Prostate gland (tissue), 2 donors: Measurements from ENCODE around the gene MESP1. TPM values are rescaled to one million over a fixed set of nuclear protein-coding genes. Genes with fewer than 3 reads are reported as not detected.

Source experiments
- DNase-seq: peaks from one replicate; pipeline ENCODE4 v3.0.0-alpha.2; 2019; ENCODE audit warnings: low spot score
- H3K27ac ChIP-seq, 2 donors: fragments of 200-600 bp; sonication (generic); 2 replicates each; pipeline ENCODE4 v1.5.1; 2017 to 2019
- H3K27me3 ChIP-seq: fragments of 200-600 bp; sonication (generic); replicated peaks from 2 replicates; pipeline ENCODE4 v1.5.1; 2019; ENCODE audit not compliant: insufficient read depth
- H3K36me3 ChIP-seq, 2 donors: fragments of 200-600 bp; sonication (generic); 1 replicate in 1 of 2; 2 replicates in 1 of 2; pipeline versions ENCODE4 v1.5.1 to v1.8.1; 2017 to 2019
- H3K4me1 ChIP-seq: fragments of 200-600 bp; sonication (generic); replicated peaks from 2 replicates; pipeline ENCODE4 v1.5.1; 2019
- H3K4me3 ChIP-seq, 2 donors: fragments of 200-600 bp; sonication (generic); 2 replicates each; pipeline ENCODE4 v1.5.1; 2017 to 2019
- H3K9me3 ChIP-seq: fragments of 200-600 bp; sonication (generic); 2 replicates; pipeline ENCODE4 v1.5.1; 2017
- CTCF ChIP-seq, 4 experiments: fragments of 200-600 bp in 2 of 4; fragments of 450-650 bp in 2 of 4; sonication (generic) in 2 of 4; IDR thresholded peaks; 1 replicate in 3 of 4; 2 replicates in 1 of 4; pipeline ENCODE4 v1.5.1; 2016 to 2019; ENCODE audit warnings: antibody characterized with exemption in 4 of 4, mild to moderate bottlenecking in 2 of 4, moderate library complexity in 2 of 4
- POLR2A ChIP-seq: fragments of 450-650 bp; IDR thresholded peaks from one replicate; pipeline ENCODE4 v1.6.1; 2016; ENCODE audit warnings: antibody characterized with exemption, mild to moderate bottlenecking
- POLR2AphosphoS5 ChIP-seq: sonication (generic); formaldehyde crosslinking; IDR thresholded peaks from one replicate; pipeline ENCODE4 v1.6.1; 2017; ENCODE audit warnings: antibody characterized with exemption
- WGBS: methylation state at CpG from one replicate; pipeline ENCODE4 v1.1.5; 2018; 5-methylcytosine and 5-hydroxymethylcytosine counted together
- intact Hi-C: fragments of 100-400 bp; cut with DNase I; formaldehyde crosslinking; loops from one replicate; pipeline ENCODE4 v1.14.2; 2022
- total RNA-seq, 2 donors: library from RNA; depleted of rRNA; stranded (reverse); fragments of >200 nt; gene quantifications; one replicate each; pipeline ENCODE4 v1.1.0, GENCODE V29; 2016

The MESP1 gene
- total RNA-seq, 2 donors from 2014 or later: 11.5 to 67.4 TPM

GRCh38 chr15:89758981-89759380 lies 7.9 kb upstream of the MESP1 start:
- intact Hi-C loops: no loop called here
- peak; percentile 54 for DNase-seq
- H3K36me3 ChIP-seq: no peaks in the 10 kb centered on the region
- no peaks in the 10 kb centered on the region for H3K9me3 ChIP-seq
- WGBS: 83% methylated on average over 8 of the region's 8 CpGs
- H3K4me1 ChIP-seq: peaks cover 6% of the 10 kb centered on the region
- no peaks in the 10 kb centered on the region for H3K27me3 ChIP-seq
- H3K4me3 ChIP-seq: no peak overlapping the region
- TF ChIP-seq POLR2AphosphoS5 (no peak), POLR2A (no peak), CTCF (IDR thresholded peaks at IDR 0.05) (peak in 1 of 4 experiments; percentile 38)
- peak overlapping the region; percentile 83 to 92 for H3K27ac ChIP-seq

GRCh38 chr15:89758283-89758682 lies 7.2 kb upstream of the MESP1 start:
- Histone ChIP-seq H3K4me3 (no peak overlapping the region), H3K4me1 (peaks cover 10% of the 10 kb centered on the region), H3K9me3 (no peaks in the 10 kb centered on the region), H3K36me3 (no peaks in the 10 kb centered on the region), H3K27ac (peak overlapping the region; percentile 83 to 92), H3K27me3 (no peaks in the 10 kb centered on the region)
- no peak for TF ChIP-seq CTCF (IDR thresholded peaks at IDR 0.05)
- no peak for TF ChIP-seq POLR2A
- no peak for TF ChIP-seq POLR2AphosphoS5
- intact Hi-C loops: no loop called here
- DNase-seq: no peak
- WGBS: 96% methylated on average over 7 of the region's 8 CpGs

GRCh38 chr15:89756897-89757296 lies 5.8 kb upstream of the MESP1 start:
- WGBS: 52% methylated on average over 7 of the region's 7 CpGs
- H3K9me3 ChIP-seq: no peaks in the 10 kb centered on the region
- TF ChIP-seq POLR2A (no peak), POLR2AphosphoS5 (peak; percentile 93)
- no peak overlapping the region for H3K4me3 ChIP-seq
- peaks cover 13% of the 10 kb centered on the region for H3K4me1 ChIP-seq
- DNase-seq: peak; percentile 69
- H3K27ac ChIP-seq: peak overlapping the region; percentile 92 to 94
- intact Hi-C loops: no loop called here
- H3K36me3 ChIP-seq: no peaks in the 10 kb centered on the region
- no peaks in the 10 kb centered on the region for H3K27me3 ChIP-seq

GRCh38 chr15:89755701-89756100 lies 4.7 kb upstream of the MESP1 start:
- intact Hi-C loops: no loop called here
- H3K27ac ChIP-seq: peak overlapping the region; percentile 92 to 94
- no peak for DNase-seq
- TF ChIP-seq POLR2AphosphoS5 (no peak), CTCF (IDR thresholded peaks at IDR 0.05) (no peak), POLR2A (no peak)
- 94% methylated on average over 4 of the region's 4 CpGs for WGBS
- no peaks in the 10 kb centered on the region for H3K27me3 ChIP-seq
- H3K36me3 ChIP-seq: no peaks in the 10 kb centered on the region
- no peaks in the 10 kb centered on the region for H3K9me3 ChIP-seq
- peaks cover 12% of the 10 kb centered on the region for H3K4me1 ChIP-seq
- H3K4me3 ChIP-seq: no peak overlapping the region

GRCh38 chr15:89754361-89755154 lies 3.5 kb upstream of the MESP1 start:
- intact Hi-C loops: loop anchor here (5.0 kb wide), 1 partner anchor 458 kb away; no protein-coding TSS in a partner anchor
- H3K4me3 ChIP-seq: no peak overlapping the region
- no peaks in the 10 kb centered on the region for H3K27me3 ChIP-seq
- H3K4me1 ChIP-seq: peaks cover 19% of the 10 kb centered on the region
- TF ChIP-seq CTCF (IDR thresholded peaks at IDR 0.05) (no peak), POLR2AphosphoS5 (peak; percentile 11)
- no peaks in the 10 kb centered on the region for H3K36me3 ChIP-seq
- no peak for DNase-seq
- H3K27ac ChIP-seq: peak overlapping the region; percentile 92 to 94
- H3K9me3 ChIP-seq: no peaks in the 10 kb centered on the region
- WGBS: 58% methylated on average over 8 of the region's 8 CpGs
